ENCODE measurements around the gene RAD51B.

RAD51B gene

DNA sequence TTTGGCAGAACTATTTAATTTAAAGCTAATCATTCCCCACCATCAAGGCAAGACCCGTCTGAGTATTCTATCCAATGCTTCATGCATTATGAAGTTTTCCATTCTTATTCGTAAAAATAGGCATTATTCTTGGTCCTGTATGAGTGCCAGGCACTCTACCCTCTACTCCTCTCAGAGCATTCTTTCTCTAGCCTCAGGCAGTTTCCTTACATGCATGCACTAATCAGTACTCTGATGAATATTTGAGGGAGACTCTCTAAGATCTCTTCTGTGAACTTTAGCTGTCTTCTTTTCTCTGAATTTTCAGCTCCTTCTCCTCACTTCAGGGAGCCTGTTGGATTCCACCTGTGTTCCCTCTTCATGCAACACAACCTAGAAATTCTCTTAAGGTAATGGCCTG, 334.7 kb downstream of the RAD51B start:
- no peak for DNase-seq

DNA sequence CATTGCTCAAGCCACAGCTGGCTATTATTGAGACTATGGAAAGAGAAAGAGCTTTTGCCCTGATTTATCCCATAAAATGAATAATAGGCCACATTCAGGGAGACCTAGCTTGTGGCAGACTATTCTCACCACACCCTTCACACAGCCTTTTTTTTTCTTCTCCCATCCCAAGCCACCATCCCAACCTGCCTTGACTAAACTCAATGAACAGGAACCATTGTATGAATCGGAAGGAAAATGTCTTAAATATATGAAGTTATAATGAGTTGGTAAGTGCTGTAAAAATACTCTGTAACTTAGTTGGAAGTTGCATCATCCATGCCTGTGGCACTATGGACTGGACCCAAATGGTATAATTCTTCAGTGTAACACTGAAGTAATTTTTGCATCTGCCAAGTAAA, 338.4 kb downstream of the RAD51B start:
- no peak for DNase-seq

DNA sequence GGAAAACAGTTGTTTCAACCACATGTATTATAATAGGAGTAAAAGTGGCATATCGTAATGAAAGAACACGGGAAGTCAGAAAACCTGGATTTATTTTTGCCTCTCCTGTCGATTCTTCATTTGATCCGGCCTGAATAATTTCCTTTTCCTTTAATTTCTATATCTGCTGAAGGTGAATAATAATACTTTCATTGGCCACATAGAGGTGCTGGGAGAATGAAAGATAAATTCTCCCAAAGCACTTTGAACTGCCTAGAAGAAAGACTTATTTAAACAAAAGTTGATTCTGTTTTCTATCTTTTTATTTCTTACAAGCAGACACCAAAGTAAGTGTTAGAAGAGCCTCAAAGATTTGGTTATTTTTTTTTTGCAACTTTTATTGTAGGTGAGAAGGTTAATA, 339.1 kb downstream of the RAD51B start:
- DNase-seq = no peak

DNA sequence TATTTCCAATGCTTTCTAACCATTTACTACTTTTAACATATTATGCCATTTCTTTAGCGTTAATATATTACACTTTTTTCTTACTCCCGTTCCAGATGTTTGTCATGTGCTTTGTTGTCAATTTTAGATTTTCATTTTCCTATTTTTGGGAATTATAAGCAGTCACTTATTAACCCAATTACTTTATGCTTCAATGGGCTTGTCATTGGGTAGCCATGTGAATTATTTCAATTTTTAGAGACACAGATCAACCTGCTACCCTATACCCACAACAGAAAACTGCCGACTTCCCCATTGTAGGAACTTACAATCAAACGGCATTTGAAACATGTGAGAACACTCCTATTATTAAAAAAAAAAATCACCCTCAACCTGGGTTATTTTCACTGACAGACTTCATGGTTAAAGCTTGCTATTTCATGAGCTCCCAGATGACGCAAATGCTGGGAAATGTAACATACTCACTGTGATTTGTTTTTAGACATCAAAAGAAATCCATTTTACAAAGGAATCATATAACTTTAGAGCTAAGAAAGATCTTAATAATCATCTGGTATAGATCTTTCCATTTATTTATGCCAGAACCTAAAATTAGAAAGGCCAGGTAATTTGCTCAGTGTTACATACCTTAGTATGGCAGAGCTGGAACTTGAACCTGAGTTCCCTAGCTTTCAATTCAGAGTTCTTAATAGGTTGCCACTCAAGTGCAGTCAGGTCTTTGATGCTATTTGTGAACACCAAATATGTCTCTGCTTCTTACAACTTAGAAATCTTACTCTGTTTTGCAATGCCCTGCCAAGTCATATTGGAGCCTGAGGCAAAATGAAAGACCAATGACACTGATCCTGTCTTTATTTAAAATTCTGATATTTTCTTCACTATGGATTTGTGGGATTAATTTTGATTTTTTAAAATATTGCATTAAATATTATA, 340.4 kb downstream of the RAD51B start:
- DNase-seq = no peak

DNA sequence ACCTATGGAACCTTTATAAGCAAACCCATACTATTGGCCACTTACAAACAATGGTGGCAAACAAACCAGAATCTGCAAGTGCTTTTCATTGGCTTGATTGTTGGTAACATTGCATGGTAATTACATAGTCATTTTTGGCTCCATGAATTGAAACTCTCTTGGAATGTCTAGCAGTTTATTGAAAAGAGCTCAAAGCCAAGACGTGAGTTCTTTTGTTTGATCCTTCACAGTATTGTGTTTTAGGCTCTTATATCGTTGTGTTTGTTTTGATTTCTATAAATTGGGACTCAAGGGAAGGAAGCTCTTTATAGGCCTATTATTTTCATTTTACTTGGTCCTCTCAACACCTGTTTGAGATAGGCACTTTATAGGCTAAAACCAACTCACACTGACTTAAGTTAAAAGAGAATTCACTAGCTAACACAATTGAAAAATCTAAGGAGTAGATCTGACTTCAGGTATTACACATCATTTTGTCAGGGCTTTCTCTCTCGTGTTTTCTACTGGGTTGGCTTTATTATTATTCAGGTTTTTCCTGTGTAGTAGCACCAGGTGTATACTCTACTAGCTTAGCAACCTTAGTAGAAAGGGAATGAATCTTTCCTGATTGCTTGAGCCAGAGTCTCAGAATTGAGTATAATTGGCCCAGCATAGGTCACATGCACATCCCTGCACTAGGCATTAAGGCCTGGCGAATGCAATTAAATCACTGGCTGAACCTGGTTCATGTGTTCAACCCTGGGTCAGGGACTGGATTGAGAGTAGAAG, 341.4 kb downstream of the RAD51B start:
- no peak for DNase-seq

DNA sequence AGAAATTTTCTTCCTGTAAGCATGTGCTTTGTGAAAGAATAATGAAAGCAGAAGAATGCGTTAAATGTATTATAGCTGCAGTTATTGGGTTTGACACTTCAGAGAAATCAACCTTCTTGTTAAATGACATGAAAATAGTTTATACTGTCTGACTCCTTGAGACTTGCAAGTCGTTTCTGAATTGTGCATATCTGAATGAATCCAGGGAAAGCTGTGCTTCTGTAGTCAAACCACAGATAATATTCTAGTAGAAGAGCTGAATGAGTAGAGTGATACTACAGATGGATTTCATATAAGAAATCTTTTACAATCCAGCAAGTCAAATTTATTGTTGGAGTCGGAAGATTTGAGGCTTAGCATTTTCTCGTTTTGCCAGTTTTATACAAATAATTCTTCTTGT, 343.3 kb downstream of the RAD51B start:
- DNase-seq = no peak

DNA sequence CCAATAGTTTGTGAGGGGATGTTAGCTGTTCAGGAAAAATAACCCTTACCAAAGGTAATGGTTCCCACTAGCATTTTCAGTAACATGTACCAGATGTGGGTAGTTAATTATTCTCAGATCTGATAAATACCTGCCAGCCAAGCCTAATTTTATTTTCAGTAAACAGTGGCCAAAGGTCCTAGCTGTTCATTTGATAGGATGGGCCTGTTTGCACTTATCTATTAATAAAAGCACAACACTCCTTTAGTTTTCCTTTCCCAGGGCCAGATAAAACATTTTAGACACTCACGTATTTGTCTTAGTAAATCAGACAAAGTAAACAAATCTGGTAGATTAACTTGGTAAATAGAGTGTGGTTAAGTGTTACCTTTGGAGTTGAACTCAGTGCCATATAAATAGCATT, 345.1 kb downstream of the RAD51B start:
- DNase-seq = no peak

DNA sequence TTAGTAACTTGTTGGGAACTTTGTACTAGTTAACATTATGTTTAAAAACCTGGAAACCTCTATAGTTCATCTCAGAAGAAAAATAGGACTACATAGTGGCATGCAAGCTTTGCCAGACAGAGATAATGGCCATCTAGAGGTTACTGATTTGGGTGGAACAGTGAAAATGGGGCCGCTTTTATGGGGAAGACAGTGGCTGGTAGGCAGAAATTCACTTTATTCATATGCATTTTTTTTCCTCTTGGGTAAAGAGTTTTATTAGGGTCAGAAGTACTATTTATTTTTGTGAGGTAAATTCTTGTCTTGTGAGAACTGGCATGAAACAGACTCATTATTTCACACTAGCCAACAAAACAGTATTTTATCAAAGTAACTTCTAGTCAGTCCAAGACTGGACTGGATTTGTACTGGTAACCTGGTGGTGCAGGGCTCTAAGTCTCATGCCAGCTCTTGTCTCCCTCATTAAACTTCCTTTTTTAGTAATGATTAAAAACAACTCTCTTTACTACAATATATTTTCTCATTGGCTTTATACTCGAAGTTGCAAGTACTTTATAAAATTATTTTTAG, 345.8 kb downstream of the RAD51B start:
- no peak for DNase-seq

DNA sequence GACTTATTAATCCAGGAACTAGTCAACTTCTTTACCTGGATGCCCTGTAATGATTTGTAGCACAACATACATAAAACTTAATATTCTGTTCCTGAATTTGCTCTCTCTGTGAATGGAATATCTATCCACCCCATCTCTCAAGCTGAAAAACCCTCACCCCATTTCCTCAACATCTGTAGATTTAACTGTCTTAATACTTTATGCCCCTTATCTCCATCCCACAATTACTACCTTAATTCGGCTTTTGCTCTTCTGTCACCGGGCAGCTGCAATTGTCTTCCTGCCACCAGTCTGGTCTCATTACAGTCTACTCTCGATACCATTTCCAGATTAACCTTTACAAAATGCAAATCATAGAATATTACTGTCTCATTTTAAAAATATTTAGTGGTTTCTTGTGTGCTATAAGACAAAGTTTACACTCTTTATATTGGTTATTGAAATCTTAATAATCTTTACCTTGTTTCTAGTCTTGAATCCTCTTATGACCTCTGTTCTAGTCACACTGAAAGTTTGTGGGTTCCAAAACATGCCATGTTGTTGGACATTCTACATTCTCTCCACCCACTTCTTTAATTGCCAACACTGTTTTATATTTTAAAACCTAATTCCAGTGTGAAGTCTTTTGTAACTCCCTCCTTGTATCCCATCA, 347.3 kb downstream of the RAD51B start:
- DNase-seq = no peak

DNA sequence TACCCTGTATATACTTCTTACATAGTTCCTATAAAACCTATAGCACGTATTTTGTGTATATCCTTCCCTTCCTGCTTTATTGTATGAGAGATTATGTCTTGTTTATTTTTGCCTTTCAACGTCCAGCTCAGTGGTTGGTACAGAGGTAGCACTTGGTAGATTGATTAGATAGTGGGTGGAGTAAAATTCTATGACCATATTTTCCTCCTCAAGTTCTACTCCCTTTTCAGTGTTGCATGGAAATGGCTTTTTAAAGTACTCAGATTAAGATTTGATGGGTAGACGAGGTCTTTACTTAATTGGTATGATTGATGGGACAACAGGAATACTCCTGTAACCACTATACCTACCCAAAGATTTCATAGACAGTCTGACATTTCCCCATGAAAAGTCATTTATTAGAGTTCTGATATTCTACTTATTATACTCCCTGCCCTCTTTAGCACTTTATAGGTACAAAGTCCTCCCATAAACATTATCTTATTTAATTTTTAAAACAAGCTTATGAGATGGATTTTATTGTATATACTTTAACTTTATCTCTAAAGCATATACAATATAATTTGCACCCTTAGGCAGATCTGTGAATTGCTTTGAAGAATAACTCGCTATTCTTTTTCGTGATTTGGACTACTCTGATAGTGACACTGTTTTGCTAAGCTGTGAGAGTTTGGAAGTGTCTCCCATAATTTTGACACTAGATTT, 348.0 kb downstream of the RAD51B start:
- DNase-seq = no peak

DNA sequence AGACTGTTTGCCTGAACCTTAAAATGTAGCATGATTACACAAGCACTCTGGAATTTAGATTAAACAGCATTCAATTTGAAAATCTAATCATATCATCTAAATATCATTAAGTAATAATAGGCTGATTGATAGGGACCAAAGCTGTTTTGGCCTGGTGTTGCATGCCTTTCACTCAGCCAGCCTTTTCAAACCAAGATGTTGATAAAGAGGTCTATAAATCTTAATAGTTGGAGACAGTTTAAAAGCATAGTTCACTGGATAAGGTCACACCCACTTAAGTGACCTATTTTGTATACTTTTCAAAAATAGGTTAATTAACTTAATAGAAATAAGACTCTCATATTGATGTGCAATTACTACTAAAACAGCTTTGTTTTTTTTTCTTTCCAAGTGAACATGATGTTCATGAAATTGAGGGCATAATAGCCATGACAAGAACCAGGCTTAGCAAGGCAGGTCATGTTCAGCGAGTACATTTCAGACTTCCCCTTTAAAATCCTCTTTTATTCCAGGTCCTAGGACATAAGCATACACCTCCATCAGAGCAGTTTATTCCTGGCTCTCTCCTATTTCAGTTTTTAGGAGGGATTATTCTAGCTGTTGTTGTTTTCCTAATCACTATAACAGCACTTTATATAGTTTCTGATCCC, 349.0 kb downstream of the RAD51B start:
- DNase-seq = no peak

DNA sequence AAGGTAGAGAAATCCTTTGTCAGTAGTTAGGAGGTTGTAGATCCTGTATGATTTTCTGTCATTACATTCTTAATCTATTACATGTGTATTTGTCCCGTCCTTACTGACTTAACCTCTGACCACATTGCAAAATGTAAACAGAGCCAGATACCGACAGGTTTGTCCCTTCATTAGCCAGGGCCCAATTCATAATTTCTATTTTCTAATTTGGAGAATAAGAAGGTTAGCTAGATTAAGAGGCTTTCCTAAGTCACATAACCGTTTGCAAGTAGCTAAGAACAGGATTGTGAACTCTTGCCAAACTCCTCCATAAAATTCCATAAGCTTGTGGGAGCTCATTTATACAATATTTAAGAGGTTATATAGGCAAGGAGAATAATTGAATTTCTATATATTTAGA, 352.6 kb downstream of the RAD51B start:
- peak; percentile 8 for DNase-seq

DNA sequence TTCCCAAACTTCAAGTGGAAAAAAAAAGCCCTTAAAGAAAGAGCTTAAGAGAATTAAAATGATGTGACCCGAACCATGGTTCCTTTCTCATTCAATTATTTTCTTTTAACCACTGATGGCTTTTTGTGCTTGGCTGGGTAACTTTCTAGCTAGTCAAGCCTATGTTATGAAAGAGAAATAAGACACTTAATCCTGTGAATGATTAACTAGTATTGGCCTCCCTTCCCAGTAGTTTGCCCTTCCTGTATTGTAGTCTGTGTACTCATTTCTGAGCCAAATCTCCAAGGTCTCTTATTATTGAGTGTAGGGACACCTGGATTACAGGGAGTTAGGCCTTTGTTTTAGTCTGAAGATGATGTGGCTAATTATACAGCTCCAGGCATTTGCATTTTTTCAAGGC, 353.0 kb downstream of the RAD51B start:
- DNase-seq = peak; percentile 61

DNA sequence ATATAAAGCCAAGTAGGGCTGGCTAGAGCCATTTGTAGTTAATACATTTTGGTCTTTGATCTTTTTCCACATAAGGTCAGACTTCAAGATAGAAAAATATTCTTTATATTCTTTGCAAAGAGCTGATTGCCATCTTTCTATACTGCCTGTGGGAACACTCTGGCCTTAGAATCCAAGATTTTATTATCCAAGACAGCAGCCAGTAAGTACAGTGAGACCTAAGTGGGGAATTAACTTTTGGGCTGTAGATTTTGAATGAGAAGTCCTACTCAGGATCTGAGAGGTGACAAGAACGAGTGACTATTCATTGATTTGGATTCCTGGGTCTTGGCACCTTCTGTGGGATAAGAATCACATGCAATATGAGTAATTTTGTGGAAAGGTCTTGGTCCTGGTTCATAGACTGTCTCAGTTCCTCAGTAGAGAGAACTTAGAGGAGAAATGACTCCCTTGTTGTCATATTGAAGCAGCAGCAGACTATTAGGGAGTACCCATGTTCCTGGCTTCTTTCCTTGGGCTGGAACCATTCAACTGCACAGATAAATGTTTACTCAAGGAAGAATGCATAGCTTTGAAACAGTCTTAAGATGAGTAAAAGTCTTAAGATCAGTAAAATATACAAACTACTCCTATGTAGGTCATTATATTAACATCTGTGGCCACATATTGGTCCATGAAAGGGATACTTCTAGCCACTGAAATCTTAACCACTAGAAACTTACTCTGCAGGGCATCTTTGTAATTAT, 353.8 kb downstream of the RAD51B start:
- peak; percentile 54 for DNase-seq

DNA sequence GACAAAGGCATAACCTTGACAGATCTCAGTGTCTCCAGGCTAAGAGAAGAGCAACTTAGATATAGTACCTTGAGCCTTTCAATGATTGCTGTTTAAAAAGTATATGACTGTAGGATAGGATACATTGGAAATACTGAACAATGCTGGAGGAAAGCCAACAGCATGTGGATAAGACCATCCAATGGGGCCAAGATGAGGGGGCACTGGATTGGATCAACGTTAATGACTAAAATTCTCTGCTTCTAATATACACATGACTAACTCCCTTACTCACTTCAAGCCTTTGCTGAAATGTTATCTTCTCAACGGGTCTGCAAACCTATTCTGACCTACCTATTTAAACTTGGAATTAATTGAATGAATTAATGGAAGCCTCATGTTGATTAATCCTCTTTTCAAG, 354.9 kb downstream of the RAD51B start:
- DNase-seq = peak; percentile 15

DNA sequence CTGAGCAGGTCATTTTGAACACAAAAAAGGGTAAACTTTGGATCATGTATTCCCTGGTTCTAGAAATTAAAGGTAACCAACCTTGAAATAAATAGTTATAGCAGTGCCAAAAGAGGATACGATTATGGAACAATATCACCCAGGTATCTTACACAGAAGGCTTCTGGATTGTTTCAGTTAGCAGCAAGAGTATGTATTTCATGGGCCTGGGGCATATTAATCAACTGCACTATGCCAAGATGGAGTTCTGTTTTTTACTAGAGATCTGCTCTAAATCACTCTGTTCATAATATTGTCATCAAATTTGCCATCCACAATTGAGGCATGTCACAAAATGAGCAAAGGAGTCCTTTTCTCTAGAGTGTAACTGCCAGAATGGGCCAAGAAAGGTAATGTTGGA, 357.1 kb downstream of the RAD51B start:
- DNase-seq = no peak

DNA sequence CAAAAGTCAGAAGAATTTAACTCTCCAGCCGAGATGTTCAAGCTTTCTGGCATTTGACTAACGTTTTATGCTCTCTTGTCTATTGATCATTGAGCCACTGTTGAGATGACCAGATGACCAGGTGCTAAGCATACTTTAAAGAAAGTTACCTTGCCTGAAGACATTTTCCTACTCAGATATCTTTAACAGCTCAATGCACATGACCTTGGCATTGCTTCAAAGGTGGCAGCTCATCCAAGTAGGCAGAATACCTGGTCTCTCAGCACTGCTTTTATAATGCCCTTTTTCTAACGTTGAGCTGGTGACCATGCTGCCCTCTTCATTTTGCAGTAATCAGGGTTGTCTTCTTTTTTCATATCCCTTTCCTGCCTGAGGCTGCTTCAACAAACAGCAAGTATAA, 358.1 kb downstream of the RAD51B start:
- no peak for DNase-seq

DNA sequence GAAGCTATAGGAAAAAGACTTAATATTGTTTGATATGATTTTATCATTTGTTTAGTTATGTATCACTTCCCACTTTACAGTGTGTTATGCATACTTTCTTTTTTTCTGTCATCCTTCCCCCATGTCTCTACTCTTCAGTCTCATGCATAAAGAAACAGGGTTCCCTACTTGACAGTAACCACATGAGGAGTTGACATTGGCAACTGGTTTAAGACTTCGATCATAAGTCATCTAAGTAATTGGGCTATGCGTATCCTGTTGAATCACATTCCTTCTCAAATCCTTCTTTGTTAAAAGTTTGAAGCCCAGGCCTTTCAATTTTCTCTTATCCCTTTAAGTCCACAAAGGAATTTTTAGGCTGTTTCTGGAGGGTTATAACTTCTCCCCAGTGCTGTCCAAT, 358.7 kb downstream of the RAD51B start:
- DNase-seq = no peak

DNA sequence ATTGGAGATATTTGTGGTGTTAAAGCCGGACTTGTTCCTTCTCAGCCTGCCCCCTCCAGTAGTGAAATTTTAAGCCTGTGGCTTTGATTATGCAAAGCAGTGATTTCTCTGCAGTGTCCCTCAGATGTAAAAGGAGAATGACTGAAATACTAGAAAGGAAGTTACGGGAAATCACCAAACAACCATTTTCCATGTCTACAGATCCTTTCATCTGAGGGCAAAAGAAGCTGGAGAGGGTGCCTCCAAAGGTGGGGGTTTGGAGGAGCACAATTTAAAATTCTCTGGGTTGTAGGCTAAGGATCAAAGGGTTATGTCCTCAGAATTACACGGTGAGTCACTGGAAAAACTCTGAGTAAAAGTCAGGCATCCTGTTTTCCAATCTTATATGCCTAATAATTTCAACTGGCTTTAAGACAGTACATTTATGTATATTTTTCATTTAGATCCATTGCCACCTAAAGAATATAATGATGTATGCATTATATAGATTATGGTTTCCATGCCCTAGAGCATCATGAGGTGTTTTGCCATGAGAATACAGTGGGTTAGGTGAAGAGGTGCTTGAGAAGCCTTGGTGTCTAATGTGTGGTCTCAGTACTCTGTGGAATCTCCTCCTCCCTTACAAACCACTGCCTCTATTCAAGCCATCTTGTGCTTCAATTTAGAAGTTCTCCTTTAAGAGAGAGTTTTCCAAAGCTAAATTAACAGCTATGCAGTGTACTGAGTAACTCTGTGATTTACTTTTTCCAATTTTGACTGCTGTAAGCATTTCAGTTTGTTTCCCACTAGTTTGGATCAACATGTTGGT, 362.1 kb downstream of the RAD51B start:
- peak; percentile 73 for DNase-seq

DNA sequence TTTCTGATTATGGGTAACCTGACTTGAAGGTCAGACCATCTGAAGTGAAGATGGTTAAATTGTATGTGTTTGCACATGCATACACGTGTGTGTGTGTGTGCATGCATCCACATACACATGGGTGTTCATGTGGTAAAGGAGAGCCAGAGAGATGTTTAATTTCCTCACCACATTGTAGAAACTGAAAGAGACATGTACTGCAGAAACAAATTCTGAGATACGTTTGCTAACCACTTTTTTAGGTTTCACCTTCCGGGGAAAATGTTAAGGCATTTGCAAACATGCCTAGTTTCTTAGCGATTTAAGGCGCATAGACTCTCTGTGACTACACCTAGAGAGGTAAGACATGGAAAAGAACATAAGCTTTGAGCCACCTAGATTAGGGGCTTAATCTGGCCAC, 362.9 kb downstream of the RAD51B start:
- no peak for DNase-seq

Measured in HCEC 1CT (cell line).